Sigmoid colon (tissue), 4 donors: ENCODE results near the gene MTMR4.

ENCODE experiments used
- EP300 ChIP-seq, 4 donors: sonication (generic); formaldehyde crosslinking; IDR thresholded peaks; one replicate each; pipeline ENCODE4 v1.6.1; 2017; ENCODE audit warnings: antibody characterized with exemption in 4 of 4
- POLR2A ChIP-seq, 2 donors: fragments of 450-650 bp; IDR thresholded peaks; one replicate each; pipeline ENCODE4 v1.6.1; 2016; ENCODE audit warnings: antibody characterized with exemption in 2 of 2, mild to moderate bottlenecking in 2 of 2, moderate library complexity in 2 of 2
- POLR2AphosphoS5 ChIP-seq, 4 donors: sonication (generic); formaldehyde crosslinking; IDR thresholded peaks; one replicate each; pipeline ENCODE4 v1.6.1; 2017; ENCODE audit warnings: antibody characterized with exemption in 4 of 4
- TF ChIP-seq, protein P1 (sequence below), 4 experiments: fragments of 450-650 bp in 3 of 4; fragments of 200-600 bp in 1 of 4; IDR thresholded peaks; one replicate each; pipeline ENCODE4 v1.5.1; 2016 to 2019; ENCODE audit warnings: antibody characterized with exemption in 4 of 4, mild to moderate bottlenecking in 3 of 4, moderate library complexity in 2 of 4

- TF ChIP-seq, protein P1, sequence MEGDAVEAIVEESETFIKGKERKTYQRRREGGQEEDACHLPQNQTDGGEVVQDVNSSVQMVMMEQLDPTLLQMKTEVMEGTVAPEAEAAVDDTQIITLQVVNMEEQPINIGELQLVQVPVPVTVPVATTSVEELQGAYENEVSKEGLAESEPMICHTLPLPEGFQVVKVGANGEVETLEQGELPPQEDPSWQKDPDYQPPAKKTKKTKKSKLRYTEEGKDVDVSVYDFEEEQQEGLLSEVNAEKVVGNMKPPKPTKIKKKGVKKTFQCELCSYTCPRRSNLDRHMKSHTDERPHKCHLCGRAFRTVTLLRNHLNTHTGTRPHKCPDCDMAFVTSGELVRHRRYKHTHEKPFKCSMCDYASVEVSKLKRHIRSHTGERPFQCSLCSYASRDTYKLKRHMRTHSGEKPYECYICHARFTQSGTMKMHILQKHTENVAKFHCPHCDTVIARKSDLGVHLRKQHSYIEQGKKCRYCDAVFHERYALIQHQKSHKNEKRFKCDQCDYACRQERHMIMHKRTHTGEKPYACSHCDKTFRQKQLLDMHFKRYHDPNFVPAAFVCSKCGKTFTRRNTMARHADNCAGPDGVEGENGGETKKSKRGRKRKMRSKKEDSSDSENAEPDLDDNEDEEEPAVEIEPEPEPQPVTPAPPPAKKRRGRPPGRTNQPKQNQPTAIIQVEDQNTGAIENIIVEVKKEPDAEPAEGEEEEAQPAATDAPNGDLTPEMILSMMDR (IDR thresholded peaks at IDR 0.05) = no peak
- TF ChIP-seq POLR2AphosphoS5 (IDR thresholded peaks at IDR 0.05) (no peak), POLR2A (IDR thresholded peaks at IDR 0.05) (no peak), EP300 (IDR thresholded peaks at IDR 0.05) (no peak)
These were observed 17.5 kb upstream of the MTMR4 start for GRCh38 chr17:58531661-58532554.
